ENCODE measurements around the gene TMC4. TPM values are rescaled to one million over a fixed set of nuclear protein-coding genes. Genes with fewer than 3 reads are reported as not detected.

TMC4 gene
- total and polyA plus RNA-seq, 10 donors, result 0.12 to 4.0 (median 0.77) TPM; not detected in 2

DNA sequence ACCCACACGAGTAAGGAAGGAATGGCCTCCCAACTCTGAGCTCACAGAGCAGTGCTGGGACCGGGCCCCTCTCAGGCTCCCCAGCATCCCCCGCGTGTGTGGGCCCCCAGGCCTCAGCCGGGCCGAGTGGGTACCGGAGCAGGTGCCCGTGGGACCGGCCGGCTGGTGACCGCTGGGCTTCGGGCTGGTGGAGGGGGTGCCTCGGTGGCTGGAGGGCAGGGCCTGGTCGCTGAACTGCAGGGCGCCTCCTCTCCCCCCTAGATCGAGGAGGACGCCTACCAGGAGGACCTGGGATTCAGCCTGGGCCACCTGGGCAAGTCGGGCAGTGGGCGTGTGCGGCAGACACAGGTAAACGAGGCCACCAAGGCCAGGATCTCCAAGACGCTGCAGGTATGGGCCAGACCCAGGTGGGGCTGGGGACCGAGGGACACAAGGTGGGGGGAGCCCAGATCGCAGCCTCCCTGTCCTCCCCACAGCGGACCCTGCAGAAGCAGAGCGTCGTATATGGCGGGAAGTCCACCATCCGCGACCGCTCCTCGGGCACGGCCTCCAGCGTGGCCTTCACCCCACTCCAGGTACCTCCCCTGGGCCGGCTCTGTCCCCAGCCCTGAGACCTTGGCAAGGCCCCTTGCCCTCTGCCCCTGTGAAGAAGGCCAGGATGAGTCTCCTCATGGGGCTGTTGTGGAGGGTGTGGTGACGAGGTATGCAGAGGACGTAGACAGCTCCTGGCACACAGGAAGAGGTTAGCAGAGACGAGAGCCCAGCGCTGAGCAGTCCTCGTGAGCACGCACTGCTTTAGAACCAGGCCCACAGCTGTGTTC, 44.0 kb downstream of the TMC4 start:
- TF ChIP-seq POLR2A (IDR thresholded peaks at IDR 0.05) (no peak), POLR2AphosphoS5 (IDR thresholded peaks at IDR 0.05) (peak in 1 of 3 donors; percentile 6)
- no peaks in the 10 kb centered on the region for H3K4me1 ChIP-seq
- no peaks in the 10 kb centered on the region for H3K27me3 ChIP-seq (replicated peaks in 1 of 7)
- no peak overlapping the region for H3K4me3 ChIP-seq
- intact Hi-C loops (cut with DNase I; ENCODE audit: low total_unique reads), result no loop called here
- peaks cover 4 to 95% (median 79%) of the 10 kb centered on the region in 6 donors for H3K36me3 ChIP-seq
- H3K27ac ChIP-seq, result no peak overlapping the region
- no peak for DNase-seq
- no peaks in the 10 kb centered on the region for H3K9me3 ChIP-seq
- WGBS, 5 donors, result 95 to 96% (median 96%) methylated on average over 16 to 41 of the region's 41 CpGs

DNA sequence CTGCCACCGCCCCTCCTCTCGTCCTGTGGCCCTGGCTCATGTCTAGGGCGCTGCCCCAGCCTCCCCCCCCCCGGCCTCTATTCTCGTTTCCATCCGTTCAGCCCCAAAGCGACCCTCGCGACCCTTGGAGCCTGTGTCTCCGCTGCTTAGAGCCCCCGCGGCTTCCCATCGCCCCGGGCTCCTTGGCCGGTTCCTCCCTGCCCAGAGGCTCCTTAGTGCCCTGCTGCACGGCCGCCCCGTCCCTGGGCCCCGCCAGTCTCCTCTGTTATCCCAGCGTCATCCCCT, 44.6 kb downstream of the TMC4 start:
- no peak for DNase-seq
- TF ChIP-seq, protein P1, sequence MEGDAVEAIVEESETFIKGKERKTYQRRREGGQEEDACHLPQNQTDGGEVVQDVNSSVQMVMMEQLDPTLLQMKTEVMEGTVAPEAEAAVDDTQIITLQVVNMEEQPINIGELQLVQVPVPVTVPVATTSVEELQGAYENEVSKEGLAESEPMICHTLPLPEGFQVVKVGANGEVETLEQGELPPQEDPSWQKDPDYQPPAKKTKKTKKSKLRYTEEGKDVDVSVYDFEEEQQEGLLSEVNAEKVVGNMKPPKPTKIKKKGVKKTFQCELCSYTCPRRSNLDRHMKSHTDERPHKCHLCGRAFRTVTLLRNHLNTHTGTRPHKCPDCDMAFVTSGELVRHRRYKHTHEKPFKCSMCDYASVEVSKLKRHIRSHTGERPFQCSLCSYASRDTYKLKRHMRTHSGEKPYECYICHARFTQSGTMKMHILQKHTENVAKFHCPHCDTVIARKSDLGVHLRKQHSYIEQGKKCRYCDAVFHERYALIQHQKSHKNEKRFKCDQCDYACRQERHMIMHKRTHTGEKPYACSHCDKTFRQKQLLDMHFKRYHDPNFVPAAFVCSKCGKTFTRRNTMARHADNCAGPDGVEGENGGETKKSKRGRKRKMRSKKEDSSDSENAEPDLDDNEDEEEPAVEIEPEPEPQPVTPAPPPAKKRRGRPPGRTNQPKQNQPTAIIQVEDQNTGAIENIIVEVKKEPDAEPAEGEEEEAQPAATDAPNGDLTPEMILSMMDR (IDR thresholded peaks at IDR 0.05 in 8 of 11, conservative IDR thresholded peaks at IDR 0.05 in 3 of 11), result no peak
- H3K4me3 ChIP-seq, result no peak overlapping the region
- no peaks in the 10 kb centered on the region for H3K9me3 ChIP-seq
- no peaks in the 10 kb centered on the region for H3K4me1 ChIP-seq
- no peaks in the 10 kb centered on the region for H3K27me3 ChIP-seq (replicated peaks in 1 of 7)
- H3K36me3 ChIP-seq, result peaks cover 4 to 100% (median 85%) of the 10 kb centered on the region in 6 donors
- intact Hi-C loops (cut with DNase I; ENCODE audit: low total_unique reads), result no loop called here
- WGBS, 5 donors, result 89 to 95% (median 94%) methylated on average over 20 of the region's 20 CpGs
- H3K27ac ChIP-seq, result no peak overlapping the region

DNA sequence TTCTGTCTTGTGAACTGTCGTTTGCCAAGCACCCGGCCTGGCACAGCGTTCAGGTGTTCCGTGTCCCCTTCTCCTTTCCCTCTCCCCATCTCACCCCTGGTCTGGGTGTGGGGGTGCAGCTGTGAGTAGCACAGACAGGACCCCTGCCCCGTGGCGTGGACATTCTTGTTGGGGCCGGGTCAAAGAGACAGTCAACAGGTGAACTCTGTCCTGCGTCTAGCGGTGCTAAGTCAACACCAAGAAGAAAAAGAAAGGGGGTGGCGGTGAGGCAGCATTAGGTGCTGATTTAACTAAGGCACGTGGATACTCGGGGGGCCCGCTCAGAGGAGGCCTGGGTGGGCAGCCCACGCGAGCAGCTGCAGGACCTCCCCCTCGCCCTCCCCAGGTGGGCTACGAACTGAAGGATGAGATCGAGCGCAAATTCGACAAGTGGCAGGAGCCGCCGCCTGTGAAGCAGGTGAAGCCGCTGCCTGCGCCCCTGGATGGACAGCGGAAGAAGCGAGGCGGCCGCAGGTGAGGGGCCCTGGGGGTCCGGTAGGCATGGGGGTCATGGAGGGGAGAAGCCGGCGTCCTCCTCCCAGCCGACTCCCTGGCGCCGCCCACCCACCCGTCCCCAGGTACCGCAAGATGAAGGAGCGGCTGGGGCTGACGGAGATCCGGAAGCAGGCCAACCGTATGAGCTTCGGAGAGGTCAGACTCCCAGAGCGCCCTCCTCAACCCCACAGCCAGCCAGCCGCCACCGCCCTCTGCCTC, 45.1 kb downstream of the TMC4 start:
- DNase-seq, result no peak
- 93 to 95% (median 94%) methylated on average over 41 to 44 of the region's 44 CpGs for whole genome bisulfite sequencing, 5 donors

DNA sequence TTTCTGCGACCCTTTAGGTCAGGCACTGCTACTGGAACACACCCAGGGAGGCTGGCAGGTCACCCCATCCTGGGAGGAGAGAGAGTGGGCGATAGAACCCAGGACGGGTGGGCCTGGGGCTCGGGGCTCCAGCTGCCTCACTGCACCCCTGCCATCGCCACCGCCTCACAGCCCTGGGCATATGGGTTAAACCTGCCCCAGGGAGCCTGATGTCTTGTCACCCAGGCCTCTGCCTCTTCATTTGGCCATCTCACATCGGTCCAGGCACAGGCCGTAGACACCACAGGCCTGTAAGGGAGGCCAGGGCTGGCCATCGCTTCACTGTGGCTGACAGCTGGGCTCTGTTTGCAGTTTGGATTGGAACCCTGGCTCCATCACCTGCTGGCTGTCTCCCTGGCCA, 47.2 kb downstream of the TMC4 start:
- DNase-seq, result no peak
- H3K4me3 ChIP-seq, result no peak overlapping the region
- WGBS, 5 donors, result 46 to 94% (median 89%) methylated on average over 2 to 9 of the region's 9 CpGs
- intact Hi-C loops (cut with DNase I; ENCODE audit: low total_unique reads), result no loop called here
- H3K27ac ChIP-seq, result no peak overlapping the region
- no peaks in the 10 kb centered on the region for H3K27me3 ChIP-seq (replicated peaks in 1 of 7)
- H3K36me3 ChIP-seq, result peaks cover 4 to 100% (median 91%) of the 10 kb centered on the region in 6 donors
- H3K9me3 ChIP-seq, result no peaks in the 10 kb centered on the region
- TF ChIP-seq POLR2AphosphoS5 (IDR thresholded peaks at IDR 0.05), result no peak
- TF ChIP-seq, protein P1 (IDR thresholded peaks at IDR 0.05 in 8 of 11, conservative IDR thresholded peaks at IDR 0.05 in 3 of 11), result no peak
- no peak for TF ChIP-seq POLR2A (IDR thresholded peaks at IDR 0.05)
- no peaks in the 10 kb centered on the region for H3K4me1 ChIP-seq

More for the DNA sequence above, 45.1 kb downstream of the TMC4 start:
- Histone ChIP-seq H3K27me3 (replicated peaks in 1 of 7) (no peaks in the 10 kb centered on the region), H3K4me1 (no peaks in the 10 kb centered on the region), H3K9me3 (no peaks in the 10 kb centered on the region), H3K36me3 (peaks cover 4 to 100% (median 89%) of the 10 kb centered on the region in 6 donors), H3K4me3 (no peak overlapping the region), H3K27ac (no peak overlapping the region)
- intact Hi-C loops (cut with DNase I; ENCODE audit: low total_unique reads), result no loop called here
- no peak for TF ChIP-seq POLR2AphosphoS5 (IDR thresholded peaks at IDR 0.05)
- TF ChIP-seq POLR2A (IDR thresholded peaks at IDR 0.05), result no peak
- TF ChIP-seq, protein P1 (IDR thresholded peaks at IDR 0.05 in 8 of 11, conservative IDR thresholded peaks at IDR 0.05 in 3 of 11), result no peak
